Activated naive CD4-positive, alpha-beta T cell treated with Interleukin-2 at 50 U/mL for 16 hours (primary cell): ENCODE measurements around the gene SLC1A1.

Experiments
- DNase-seq: peaks from one replicate; pipeline ENCODE4 v3.0.0-alpha.2; 2020

Gene SLC1A1

GRCh38 chr9:4547016-4547415, 56.7 kb downstream of the SLC1A1 start:
- no peak for DNase-seq

- DNase-seq = no peak
Measured at GRCh38 chr9:4548811-4549725, 58.8 kb downstream of the SLC1A1 start.

GRCh38 chr9:4549751-4550295, 59.6 kb downstream of the SLC1A1 start:
- no peak for DNase-seq

- DNase-seq = no peak
Measured at GRCh38 chr9:4550777-4551484, 60.7 kb downstream of the SLC1A1 start.

GRCh38 chr9:4553951-4554381, 63.7 kb downstream of the SLC1A1 start:
- no peak for DNase-seq

GRCh38 chr9:4555236-4555635, 65.0 kb downstream of the SLC1A1 start:
- no peak for DNase-seq

GRCh38 chr9:4558371-4558998, 68.2 kb downstream of the SLC1A1 start:
- no peak for DNase-seq

- no peak for DNase-seq
Measured at GRCh38 chr9:4559261-4560182, 69.3 kb downstream of the SLC1A1 start.

- DNase-seq = no peak
Measured at GRCh38 chr9:4563105-4563504, 72.8 kb downstream of the SLC1A1 start.

GRCh38 chr9:4566806-4567205, 76.5 kb downstream of the SLC1A1 start:
- no peak for DNase-seq

GRCh38 chr9:4567601-4568000, 77.3 kb downstream of the SLC1A1 start:
- DNase-seq = no peak

- no peak for DNase-seq
Measured at GRCh38 chr9:4569101-4569500, 78.8 kb downstream of the SLC1A1 start.

- peak; percentile 9 for DNase-seq
Measured at GRCh38 chr9:4572184-4572826, 82.0 kb downstream of the SLC1A1 start.

- DNase-seq = no peak
Measured at GRCh38 chr9:4573176-4573575, 82.9 kb downstream of the SLC1A1 start.

GRCh38 chr9:4573634-4574389, 83.5 kb downstream of the SLC1A1 start:
- no peak for DNase-seq

GRCh38 chr9:4574657-4575243, 84.5 kb downstream of the SLC1A1 start:
- DNase-seq = no peak

GRCh38 chr9:4575997-4576396, 85.7 kb downstream of the SLC1A1 start:
- DNase-seq = no peak

GRCh38 chr9:4576448-4576847, 86.2 kb downstream of the SLC1A1 start:
- DNase-seq = no peak

GRCh38 chr9:4579001-4579400, 88.7 kb downstream of the SLC1A1 start:
- no peak for DNase-seq

- no peak for DNase-seq
Measured at GRCh38 chr9:4581035-4581760, 90.9 kb downstream of the SLC1A1 start.
